K562 (cell line): Measurements from ENCODE around the gene MOSPD2. TPM values are rescaled to one million over a fixed set of nuclear protein-coding genes. Genes with fewer than 3 reads are reported as not detected.

Experiments
- ATAC-seq: fragments of 200-7000 bp; cut with Tn5 transposase; 3 replicates; pipeline ENCODE4 v1.9.1; 2020; ENCODE audit warnings: moderate library complexity
- BruUV-seq: library from RNA; stranded (reverse); fragments of 400-500 nt; replicated peaks from 2 replicates; lab custom pipeline; 2021; lab: Mats Ljungman, UMichigan
- CTCF ChIA-PET: fragments of 300-600 bp; formaldehyde crosslinking; extraction: SDS; loops from one replicate; lab custom pipeline; 2021; ENCODE audit warnings: low intra/inter-chr PET ratio; lab: Yijun Ruan, JAX
- POLR2A ChIA-PET: fragments of 300-600, 350-650 bp; sonication (Branson Sonifier 250); formaldehyde crosslinking; extraction: SDS; loops from one replicate; lab custom pipeline; 2021; ENCODE audit warnings: antibody characterized with exemption, inconsistent platforms; lab: Yijun Ruan, JAX
- DNase-seq, 4 experiments: peaks; one replicate each; pipeline versions ENCODE4 v3.0.0 to v3.0.0-alpha.2; 2011 to 2018; ENCODE audit warnings: low spot score in 3 of 4, mixed read lengths in 3 of 4; ENCODE audit errors: extremely low read depth in 1 of 4
- FAIRE-seq: peaks from 2 replicates; lab custom pipeline; 2011; peaks lifted over from hg19 to GRCh38; lab: Jason Lieb, UNC
- H2AFZ ChIP-seq: 2 replicates; pipeline ENCODE4 v1.6.0; 2011; ENCODE audit warnings: low read depth, low read length, control low read depth, inconsistent platforms
- H3K27ac ChIP-seq: fragments of 200-600 bp; 3 replicates; pipeline ENCODE4 v1.8.0; 2011; ENCODE audit warnings: low read depth, mild to moderate bottlenecking, control low read depth, inconsistent platforms, low read length, moderate library complexity, mixed read lengths; ENCODE audit errors: extremely low read depth
- H3K27me3 ChIP-seq, 2 experiments: fragments of 300-600 bp in 1 of 2; 2 replicates in 1 of 2; 3 replicates in 1 of 2; pipeline versions ENCODE4 v1.6.0 to v1.8.0; 2011; ENCODE audit warnings: inconsistent platforms in 2 of 2, low read length in 2 of 2, mild to moderate bottlenecking in 1 of 2, mixed read lengths in 1 of 2, moderate library complexity in 1 of 2; ENCODE audit not compliant: control insufficient read depth in 2 of 2, insufficient read depth in 2 of 2
- H3K36me3 ChIP-seq: fragments of 300-600 bp; 3 replicates; pipeline ENCODE4 v1.8.0; 2011; ENCODE audit warnings: mild to moderate bottlenecking, low read length, inconsistent platforms; ENCODE audit not compliant: control insufficient read depth, insufficient read depth
- H3K4me1 ChIP-seq, 2 experiments: fragments of 200-600 bp in 1 of 2; replicated peaks in 1 of 2; 2 replicates in 1 of 2; 3 replicates in 1 of 2; pipeline versions ENCODE4 v1.5.1 to v1.8.0; 2011; ENCODE audit warnings: inconsistent platforms in 2 of 2, low read length in 2 of 2, mild to moderate bottlenecking in 1 of 2, mixed read lengths in 1 of 2, moderate library complexity in 1 of 2; ENCODE audit not compliant: control insufficient read depth in 2 of 2, insufficient read depth in 2 of 2
- H3K4me2 ChIP-seq: 2 replicates; pipeline ENCODE4 v1.6.1; 2011; ENCODE audit warnings: low read length, control low read depth, inconsistent platforms, mixed read lengths; ENCODE audit not compliant: insufficient read depth
- H3K4me3 ChIP-seq: fragments of 200-600 bp; sonication (generic), shearing (Covaris generic); 2 replicates; pipeline ENCODE4 v1.5.1; 2016; ENCODE audit warnings: control low read depth, inconsistent platforms
- H3K79me2 ChIP-seq: fragments of 200-600 bp; 3 replicates; pipeline ENCODE4 v1.8.0; 2011; ENCODE audit warnings: low read length, inconsistent platforms; ENCODE audit not compliant: control insufficient read depth, insufficient read depth
- H3K9ac ChIP-seq, 2 experiments: 2 replicates each; pipeline versions ENCODE4 v1.6.0 to v1.6.1; 2011; ENCODE audit warnings: low read depth in 2 of 2, low read length in 2 of 2, control low read depth in 1 of 2, inconsistent platforms in 1 of 2, mild to moderate bottlenecking in 1 of 2, mixed read lengths in 1 of 2; ENCODE audit not compliant: insufficient read depth in 1 of 2
- H3K9me1 ChIP-seq: one replicate; pipeline ENCODE4 v1.6.0; 2011; ENCODE audit warnings: inconsistent platforms, mild to moderate bottlenecking, low read length, moderate library complexity; ENCODE audit not compliant: control insufficient read depth, insufficient read depth
- H3K9me3 ChIP-seq: replicated peaks from 2 replicates; pipeline ENCODE4 v1.5.1; 2011; ENCODE audit warnings: low read depth, low read length, inconsistent platforms; ENCODE audit not compliant: control insufficient read depth, insufficient read depth
- H4K20me1 ChIP-seq: replicated peaks from 2 replicates; pipeline ENCODE4 v1.6.1; 2011; ENCODE audit warnings: low read length, inconsistent platforms, mixed read lengths; ENCODE audit not compliant: control insufficient read depth, insufficient read depth
- GTF2F1 ChIP-seq: IDR thresholded peaks from 2 replicates; pipeline ENCODE4 v1.6.1; 2011; ENCODE audit warnings: low read depth, low read length, improper control_type of control experiment
- HNRNPL ChIP-seq: fragments of 200-400 bp; formaldehyde crosslinking; IDR thresholded peaks from 2 replicates; pipeline ENCODE4 v1.6.1; 2017; ENCODE audit warnings: low read depth, mild to moderate bottlenecking, low read length
- SMARCC2 ChIP-seq: fragments of 450-650 bp; IDR thresholded peaks from 2 replicates; pipeline ENCODE4 v1.6.1; 2017; ENCODE audit warnings: antibody characterized with exemption, moderate library complexity, mild to moderate bottlenecking, low read depth
- SRSF7 ChIP-seq: fragments of 200-400 bp; formaldehyde crosslinking; optimal IDR thresholded peaks from 2 replicates; pipeline ENCODE3; 2017; ENCODE audit warnings: mild to moderate bottlenecking, low read depth, low read length
- ZNF133 ChIP-seq: fragments of 250-450 bp; sonication (Bioruptor Pico); IDR thresholded peaks from 2 replicates; pipeline ENCODE4 v1.4.0; 2020; ENCODE audit warnings: mild to moderate bottlenecking
- ZNF507 ChIP-seq: conservative IDR thresholded peaks from 2 replicates; pipeline ENCODE4 v1.6.1; 2017; ENCODE audit warnings: missing genetic modification characterization, missing compliant biosample characterization
- WGBS: fragments of 100-300 bp; shearing (Covaris generic); methylation state at CpG from one replicate; pipeline ENCODE4 v1.1.6; 2016; ENCODE audit warnings: low coverage, mixed read lengths; ENCODE audit not compliant: insufficient coverage; ENCODE audit errors: missing lambda C conversion rate; 5-methylcytosine and 5-hydroxymethylcytosine counted together
- in situ Hi-C: fragments of 300-500 bp; cut with MboI; formaldehyde crosslinking; loops from 4 replicates; pipeline ENCODE4 v1.15.0; 2018; ENCODE audit warnings: inconsistent platforms, mixed read lengths
- intact Hi-C: fragments of 100-400 bp; cut with micrococcal nuclease; formaldehyde crosslinking; loops from 2 replicates; pipeline ENCODE4 v1.14.2; 2022
- polyA plus RNA-seq, 8 experiments: library from polyadenylated mRNA; depleted of rRNA in 4 of 8; stranded (reverse) in 5 of 8; unstranded in 3 of 8; fragments of >200 nt; fragmentation: Nextera tagmentation in 2 of 8; fragmentation: Illumina TruSeq in 1 of 8; extraction: Ambion mirVana in 2 of 8; extraction: Trizol in 1 of 8; gene quantifications; 2 replicates each; pipeline versions ENCODE4 v1.2.1 to v1.2.3, GENCODE V29; 2011 to 2014; ENCODE audit warnings: inconsistent platforms in 1 of 8, missing spikeins in 1 of 8
- total RNA-seq, 7 experiments: library from RNA; depleted of rRNA in 6 of 7; stranded (reverse); fragments of >200 nt in 6 of 7; fragmentation: Illumina TruSeq in 2 of 7; extraction: Trizol in 2 of 7; gene quantifications; 2 replicates each; pipeline versions ENCODE4 v1.2.1 to v1.2.3, GENCODE V29; 2011 to 2021; ENCODE audit warnings: low replicate concordance in 1 of 7
- TF ChIP-seq, protein P1 (sequence below): fragments of 450-650 bp; IDR thresholded peaks from 2 replicates; pipeline ENCODE4 v1.6.1; 2016; ENCODE audit warnings: missing biosample characterization, missing genetic modification characterization
- TF ChIP-seq, protein P2 (sequence below): fragments of 450-650 bp; IDR thresholded peaks from 2 replicates; pipeline ENCODE4 v1.6.1; 2014; ENCODE audit warnings: low read depth, mild to moderate bottlenecking, moderate library complexity, borderline replicate concordance

The MOSPD2 gene
- total and polyA plus RNA-seq, 9 of the 15 experiments (the other 6 are each of a cell fraction or from before 2014, with no cell fraction given): 3.9 to 12.2 (median 9.2) TPM

DNA sequence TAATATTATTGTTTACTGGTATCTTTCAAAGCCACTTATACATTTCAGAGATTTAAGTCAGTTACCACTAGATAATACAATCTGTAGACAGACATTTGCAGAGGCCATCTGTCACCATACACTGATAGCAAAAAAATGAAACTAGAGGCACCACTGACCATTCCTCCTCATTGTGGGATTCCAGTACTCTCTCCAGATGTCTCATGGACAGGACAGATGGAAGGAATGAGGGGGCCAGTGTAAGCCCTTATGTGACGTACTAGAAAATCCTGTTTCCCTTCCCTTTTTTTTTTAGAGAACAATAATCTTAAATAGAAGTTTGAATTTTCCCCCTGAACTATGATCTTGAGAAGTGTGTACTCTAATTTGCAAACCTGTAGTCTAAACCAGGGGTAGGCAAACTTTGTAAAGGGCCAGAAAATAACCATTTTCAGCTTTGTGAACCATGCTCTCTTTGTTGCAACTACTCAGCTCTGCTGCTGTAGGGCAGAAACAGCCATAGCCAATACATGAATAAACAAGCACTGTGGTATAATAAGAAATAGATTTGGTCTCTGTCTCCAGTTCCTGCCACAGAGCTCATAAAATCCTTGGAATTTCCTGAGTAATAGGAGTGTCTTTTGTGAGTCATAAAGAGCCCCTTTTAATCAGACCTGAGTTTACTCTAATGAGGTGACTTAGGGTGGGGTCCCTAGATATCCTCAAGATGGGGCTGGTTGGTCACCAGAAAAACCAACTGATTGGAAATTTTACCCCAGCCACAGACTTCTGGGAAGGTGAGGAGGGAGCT is 90.4 kb downstream of the MOSPD2 start:
- DNase-seq (no peak), FAIRE-seq (no peak), ATAC-seq (no peak)
- Histone ChIP-seq H3K4me2 (no peak overlapping the region), H3K9me1 (no peaks in the 10 kb centered on the region), H3K9ac (no peak overlapping the region), H4K20me1 (no peaks in the 10 kb centered on the region), H3K27me3 (no peaks in the 10 kb centered on the region), H3K4me1 (no peaks in the 10 kb centered on the region), H3K79me2 (no peaks in the 10 kb centered on the region), H3K36me3 (no peaks in the 10 kb centered on the region), H3K4me3 (no peak overlapping the region), H3K27ac (no peak overlapping the region), H2AFZ (no peak overlapping the region), H3K9me3 (no peaks in the 10 kb centered on the region)
- intact Hi-C loops: loop anchor here (10.0 kb wide), 1 partner anchor 281 kb away; no protein-coding TSS in a partner anchor
- TF ChIP-seq GTF2F1: no peak
- TF ChIP-seq, protein P1, sequence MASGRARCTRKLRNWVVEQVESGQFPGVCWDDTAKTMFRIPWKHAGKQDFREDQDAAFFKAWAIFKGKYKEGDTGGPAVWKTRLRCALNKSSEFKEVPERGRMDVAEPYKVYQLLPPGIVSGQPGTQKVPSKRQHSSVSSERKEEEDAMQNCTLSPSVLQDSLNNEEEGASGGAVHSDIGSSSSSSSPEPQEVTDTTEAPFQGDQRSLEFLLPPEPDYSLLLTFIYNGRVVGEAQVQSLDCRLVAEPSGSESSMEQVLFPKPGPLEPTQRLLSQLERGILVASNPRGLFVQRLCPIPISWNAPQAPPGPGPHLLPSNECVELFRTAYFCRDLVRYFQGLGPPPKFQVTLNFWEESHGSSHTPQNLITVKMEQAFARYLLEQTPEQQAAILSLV (tag): no peak
- no peak for TF ChIP-seq SRSF7
- no peak for TF ChIP-seq HNRNPL
- TF ChIP-seq ZNF133 (CRISPR knock-in tag): no peak
- TF ChIP-seq SMARCC2: no peak
- no peak for TF ChIP-seq ZNF507 (tag)
- TF ChIP-seq, protein P2, sequence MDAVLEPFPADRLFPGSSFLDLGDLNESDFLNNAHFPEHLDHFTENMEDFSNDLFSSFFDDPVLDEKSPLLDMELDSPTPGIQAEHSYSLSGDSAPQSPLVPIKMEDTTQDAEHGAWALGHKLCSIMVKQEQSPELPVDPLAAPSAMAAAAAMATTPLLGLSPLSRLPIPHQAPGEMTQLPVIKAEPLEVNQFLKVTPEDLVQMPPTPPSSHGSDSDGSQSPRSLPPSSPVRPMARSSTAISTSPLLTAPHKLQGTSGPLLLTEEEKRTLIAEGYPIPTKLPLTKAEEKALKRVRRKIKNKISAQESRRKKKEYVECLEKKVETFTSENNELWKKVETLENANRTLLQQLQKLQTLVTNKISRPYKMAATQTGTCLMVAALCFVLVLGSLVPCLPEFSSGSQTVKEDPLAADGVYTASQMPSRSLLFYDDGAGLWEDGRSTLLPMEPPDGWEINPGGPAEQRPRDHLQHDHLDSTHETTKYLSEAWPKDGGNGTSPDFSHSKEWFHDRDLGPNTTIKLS: no peak
- ChIA-PET CTCF (no interaction called here), POLR2A (no interaction called here)
- WGBS: 0% methylated on average over 1 of the region's 1 CpG
- in situ Hi-C loops: no loop called here
- BruUV-seq: no TSS peak
